GM18868 (cell line): ENCODE measurements around the gene AOC3.
"Not testable (repeated sequence)": the region's sequence is repeated elsewhere in the genome, so short reads cannot be mapped to it uniquely, and the experiment has no call there.

ENCODE experiments used
- ATAC-seq: cut with Tn5 transposase; IDR thresholded peaks from one replicate; pipeline ENCODE4 v1.9.1; 2021; ENCODE audit warnings: mild to moderate bottlenecking, moderate library complexity; ENCODE audit not compliant: unreplicated experiment

The AOC3 gene

DNA sequence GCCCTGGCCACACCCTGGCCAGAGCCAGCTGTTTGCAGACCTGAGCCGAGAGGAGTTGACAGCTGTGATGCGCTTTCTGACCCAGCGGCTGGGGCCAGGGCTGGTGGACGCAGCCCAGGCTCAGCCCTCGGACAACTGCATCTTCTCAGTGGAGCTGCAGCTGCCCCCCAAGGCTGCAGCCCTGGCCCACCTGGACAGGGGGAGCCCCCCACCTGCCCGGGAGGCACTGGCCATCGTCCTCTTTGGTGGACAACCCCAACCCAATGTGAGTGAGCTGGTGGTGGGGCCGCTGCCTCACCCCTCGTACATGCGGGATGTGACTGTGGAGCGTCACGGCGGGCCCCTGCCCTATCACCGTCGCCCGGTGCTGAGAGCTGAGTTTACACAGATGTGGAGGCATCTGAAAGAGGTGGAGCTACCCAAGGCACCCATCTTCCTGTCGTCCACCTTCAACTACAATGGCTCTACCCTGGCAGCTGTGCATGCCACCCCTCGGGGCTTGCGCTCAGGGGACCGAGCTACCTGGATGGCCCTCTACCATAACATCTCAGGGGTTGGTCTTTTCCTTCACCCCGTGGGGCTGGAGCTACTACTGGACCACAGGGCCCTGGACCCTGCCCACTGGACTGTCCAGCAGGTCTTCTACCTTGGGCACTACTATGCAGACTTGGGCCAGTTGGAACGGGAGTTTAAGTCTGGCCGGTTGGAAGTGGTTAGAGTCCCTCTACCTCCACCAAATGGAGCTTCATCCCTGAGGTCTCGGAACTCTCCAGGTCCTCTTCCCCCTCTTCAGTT lies 6.0 kb upstream of the AOC3 start:
- ATAC-seq: no peak

DNA sequence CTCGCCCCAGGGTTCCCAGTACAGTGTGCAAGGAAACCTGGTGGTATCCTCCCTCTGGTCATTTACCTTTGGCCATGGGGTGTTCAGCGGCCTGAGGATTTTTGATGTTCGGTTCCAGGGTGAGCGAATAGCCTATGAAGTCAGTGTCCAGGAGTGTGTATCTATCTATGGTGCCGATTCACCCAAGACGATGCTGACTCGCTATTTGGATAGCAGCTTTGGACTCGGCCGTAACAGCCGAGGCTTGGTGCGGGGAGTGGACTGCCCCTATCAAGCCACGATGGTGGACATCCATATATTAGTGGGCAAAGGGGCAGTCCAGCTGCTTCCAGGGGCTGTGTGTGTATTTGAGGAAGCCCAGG lies 5.5 kb upstream of the AOC3 start:
- no peak for ATAC-seq

DNA sequence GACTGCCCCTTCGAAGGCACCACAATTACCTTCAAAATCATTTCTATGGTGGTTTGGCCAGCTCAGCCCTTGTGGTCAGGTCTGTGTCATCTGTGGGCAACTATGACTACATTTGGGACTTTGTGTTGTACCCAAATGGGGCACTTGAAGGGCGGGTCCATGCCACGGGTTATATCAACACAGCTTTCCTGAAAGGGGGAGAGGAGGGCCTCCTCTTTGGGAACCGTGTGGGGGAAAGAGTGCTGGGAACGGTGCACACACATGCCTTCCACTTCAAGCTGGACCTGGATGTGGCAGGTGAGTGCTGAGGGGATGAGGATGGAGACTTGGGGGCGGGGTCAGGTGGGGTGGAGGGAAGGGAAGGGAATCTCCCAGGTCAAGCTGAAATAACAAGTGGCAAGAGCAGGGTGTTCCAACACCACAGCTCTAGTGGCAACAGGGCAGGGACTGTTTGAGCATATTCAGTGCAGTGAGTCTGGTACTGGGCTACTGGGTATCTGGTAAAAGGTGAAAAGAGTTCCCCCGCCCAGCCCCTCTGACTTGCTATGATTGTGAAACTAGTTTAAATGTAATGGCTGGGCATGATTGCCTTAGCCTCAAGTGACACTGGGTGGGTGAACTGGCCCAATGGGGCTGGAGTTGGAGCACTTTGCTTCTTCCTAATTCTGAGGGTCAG lies 4.9 kb upstream of the AOC3 start:
- ATAC-seq: no peak

DNA sequence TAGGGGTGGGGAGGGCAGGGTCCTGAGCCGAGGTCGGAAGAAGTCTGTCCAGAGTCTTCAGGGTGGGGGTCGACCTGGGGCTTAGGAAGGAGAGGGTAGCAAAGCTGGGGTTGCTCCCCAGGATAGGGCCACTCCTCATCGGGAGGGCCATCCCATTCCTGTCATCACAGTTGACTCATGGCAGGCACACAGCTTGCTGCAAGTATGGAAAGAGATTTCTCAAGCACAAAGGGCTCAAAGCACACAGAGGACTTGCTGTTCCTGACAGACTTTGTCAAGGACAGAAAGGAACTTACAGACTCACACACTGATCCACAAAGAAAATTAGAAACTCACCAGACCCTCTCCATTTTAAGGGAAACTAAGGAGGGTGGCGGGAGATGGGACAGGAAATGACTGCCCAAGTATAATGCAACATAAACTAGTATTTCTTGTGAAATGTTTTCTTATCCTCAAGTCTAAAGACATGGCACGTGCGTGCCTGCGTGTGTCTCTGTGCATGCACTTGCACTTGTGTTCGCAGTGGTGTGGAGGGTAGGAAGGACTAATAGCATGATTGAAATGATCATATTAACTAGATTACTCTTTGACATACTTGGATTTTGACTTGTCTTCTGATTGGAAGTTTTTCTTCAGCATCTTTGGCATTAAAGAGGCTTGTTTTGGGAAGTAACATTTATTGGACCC lies 4.3 kb upstream of the AOC3 start:
- ATAC-seq: no peak

DNA sequence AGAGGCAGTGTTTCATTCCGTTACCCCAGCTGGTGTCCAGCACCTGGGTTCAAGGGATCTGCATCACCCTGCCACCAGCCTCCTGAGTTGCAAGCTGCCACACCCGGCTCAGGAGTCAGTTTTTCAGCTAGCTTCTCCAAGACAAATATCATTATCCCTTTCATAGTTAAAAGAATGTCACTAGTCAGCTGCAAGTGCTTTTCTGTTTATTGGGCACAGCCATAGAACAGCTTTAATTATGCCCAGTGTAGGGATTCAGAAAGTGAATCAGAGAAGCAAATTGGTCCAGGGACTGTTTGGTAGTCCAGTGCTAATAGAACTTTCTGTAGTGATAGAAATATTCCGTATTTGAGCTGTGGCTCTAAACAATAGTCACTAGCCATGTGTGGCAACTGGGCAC lies 2.9 kb upstream of the AOC3 start:
- no peak for ATAC-seq

DNA sequence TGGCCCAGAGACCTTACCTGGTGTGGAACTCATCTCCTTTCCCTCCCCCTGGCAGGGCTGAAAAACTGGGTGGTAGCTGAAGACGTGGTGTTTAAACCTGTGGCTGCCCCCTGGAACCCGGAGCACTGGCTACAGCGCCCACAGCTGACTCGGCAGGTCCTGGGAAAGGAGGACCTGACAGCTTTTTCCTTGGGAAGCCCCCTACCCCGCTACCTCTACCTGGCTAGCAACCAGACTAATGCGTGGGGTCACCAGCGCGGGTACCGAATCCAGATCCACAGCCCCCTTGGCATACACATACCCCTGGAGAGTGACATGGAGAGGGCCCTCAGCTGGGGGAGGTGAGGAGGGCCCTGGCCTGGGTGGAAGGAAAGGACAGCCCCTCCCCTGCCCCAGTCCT lies 2.0 kb upstream of the AOC3 start:
- ATAC-seq: no peak

DNA sequence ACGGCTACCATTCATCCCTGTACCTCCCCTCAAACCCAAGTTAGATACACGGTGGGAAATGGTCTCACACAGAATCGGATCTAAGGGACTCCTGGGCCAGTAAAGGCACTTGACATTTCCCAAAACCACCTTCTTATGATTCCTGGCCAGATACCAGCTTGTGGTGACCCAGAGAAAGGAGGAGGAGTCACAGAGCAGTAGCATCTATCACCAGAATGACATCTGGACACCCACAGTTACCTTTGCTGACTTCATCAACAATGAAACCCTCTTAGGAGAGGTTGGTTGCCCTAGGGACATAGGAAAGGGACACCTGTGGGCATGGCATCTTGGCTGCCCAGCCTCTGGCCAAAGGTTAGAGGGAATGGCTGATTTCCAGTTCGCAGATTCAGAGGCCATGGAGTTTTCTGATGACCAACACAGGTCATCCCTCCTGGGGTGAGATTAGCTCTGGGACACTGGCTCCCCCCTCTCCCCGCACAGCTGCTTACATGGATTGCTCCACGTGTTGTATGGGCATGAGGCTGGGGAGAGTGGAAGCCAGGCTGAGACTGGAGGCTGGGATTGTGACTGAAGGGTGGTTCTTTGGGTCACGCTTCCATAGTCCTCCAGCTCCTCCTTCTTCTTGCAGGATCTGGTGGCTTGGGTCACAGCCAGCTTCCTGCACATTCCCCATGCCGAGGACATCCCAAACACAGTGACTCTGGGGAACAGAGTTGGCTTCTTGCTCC lies 1.4 kb upstream of the AOC3 start:
- ATAC-seq: no peak

DNA sequence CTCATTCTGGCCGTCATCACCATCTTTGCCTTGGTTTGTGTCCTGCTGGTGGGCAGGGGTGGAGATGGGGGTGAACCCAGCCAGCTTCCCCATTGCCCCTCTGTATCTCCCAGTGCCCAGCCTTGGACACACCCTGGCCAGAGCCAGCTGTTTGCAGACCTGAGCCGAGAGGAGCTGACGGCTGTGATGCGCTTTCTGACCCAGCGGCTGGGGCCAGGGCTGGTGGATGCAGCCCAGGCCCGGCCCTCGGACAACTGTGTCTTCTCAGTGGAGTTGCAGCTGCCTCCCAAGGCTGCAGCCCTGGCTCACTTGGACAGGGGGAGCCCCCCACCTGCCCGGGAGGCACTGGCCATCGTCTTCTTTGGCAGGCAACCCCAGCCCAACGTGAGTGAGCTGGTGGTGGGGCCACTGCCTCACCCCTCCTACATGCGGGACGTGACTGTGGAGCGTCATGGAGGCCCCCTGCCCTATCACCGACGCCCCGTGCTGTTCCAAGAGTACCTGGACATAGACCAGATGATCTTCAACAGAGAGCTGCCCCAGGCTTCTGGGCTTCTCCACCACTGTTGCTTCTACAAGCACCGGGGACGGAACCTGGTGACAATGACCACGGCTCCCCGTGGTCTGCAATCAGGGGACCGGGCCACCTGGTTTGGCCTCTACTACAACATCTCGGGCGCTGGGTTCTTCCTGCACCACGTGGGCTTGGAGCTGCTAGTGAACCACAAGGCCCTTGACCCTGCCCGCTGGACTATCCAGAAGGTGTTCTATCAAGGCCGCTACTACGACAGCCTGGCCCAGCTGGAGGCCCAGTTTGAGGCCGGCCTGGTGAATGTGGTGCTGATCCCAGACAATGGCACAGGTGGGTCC lies 607 bp downstream of the AOC3 start:
- ATAC-seq: not testable (repeated sequence)

DNA sequence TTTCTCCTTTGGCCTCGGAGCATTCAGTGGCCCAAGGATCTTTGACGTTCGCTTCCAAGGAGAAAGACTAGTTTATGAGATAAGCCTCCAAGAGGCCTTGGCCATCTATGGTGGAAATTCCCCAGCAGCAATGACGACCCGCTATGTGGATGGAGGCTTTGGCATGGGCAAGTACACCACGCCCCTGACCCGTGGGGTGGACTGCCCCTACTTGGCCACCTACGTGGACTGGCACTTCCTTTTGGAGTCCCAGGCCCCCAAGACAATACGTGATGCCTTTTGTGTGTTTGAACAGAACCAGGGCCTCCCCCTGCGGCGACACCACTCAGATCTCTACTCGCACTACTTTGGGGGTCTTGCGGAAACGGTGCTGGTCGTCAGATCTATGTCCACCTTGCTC lies 1.4 kb downstream of the AOC3 start:
- ATAC-seq: no peak

DNA sequence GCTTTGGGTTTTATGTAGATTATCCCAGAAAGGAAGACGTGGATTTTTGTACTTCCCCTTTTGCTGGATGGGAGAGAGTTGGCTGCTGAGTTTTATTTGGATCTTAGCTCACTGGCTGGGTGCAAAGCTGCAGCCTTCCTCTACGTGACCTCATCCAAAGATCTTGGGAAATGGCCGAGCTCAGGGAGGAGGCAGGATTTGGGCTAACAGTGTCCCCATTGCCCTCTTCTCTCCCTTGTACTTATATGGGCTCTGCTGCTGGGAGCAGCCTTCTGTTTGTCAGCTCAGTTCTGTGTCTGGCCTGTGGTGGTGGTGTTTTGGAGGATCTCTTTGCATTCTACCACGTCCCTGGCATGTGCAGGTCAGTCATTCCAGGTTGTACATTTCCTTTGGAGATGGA lies 2.0 kb downstream of the AOC3 start:
- ATAC-seq: no peak

DNA sequence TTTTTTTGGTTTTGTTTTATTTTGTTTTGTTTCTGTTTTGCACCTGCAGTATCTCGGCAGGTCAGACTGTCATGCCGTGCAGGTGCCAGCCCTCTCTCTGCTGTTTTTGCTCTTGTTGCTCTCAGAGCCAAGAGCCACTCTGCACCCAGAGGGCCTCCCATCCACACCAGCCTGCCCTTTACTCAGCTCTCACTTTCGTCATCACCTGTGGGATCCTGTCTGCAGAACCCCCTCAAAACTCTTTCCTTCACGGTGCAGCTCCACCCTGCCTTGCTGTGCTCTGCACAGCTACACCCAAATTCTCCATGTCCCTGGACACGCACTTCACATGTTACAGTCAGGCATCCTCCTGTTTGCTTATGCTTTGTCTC lies 2.6 kb downstream of the AOC3 start:
- ATAC-seq: no peak

DNA sequence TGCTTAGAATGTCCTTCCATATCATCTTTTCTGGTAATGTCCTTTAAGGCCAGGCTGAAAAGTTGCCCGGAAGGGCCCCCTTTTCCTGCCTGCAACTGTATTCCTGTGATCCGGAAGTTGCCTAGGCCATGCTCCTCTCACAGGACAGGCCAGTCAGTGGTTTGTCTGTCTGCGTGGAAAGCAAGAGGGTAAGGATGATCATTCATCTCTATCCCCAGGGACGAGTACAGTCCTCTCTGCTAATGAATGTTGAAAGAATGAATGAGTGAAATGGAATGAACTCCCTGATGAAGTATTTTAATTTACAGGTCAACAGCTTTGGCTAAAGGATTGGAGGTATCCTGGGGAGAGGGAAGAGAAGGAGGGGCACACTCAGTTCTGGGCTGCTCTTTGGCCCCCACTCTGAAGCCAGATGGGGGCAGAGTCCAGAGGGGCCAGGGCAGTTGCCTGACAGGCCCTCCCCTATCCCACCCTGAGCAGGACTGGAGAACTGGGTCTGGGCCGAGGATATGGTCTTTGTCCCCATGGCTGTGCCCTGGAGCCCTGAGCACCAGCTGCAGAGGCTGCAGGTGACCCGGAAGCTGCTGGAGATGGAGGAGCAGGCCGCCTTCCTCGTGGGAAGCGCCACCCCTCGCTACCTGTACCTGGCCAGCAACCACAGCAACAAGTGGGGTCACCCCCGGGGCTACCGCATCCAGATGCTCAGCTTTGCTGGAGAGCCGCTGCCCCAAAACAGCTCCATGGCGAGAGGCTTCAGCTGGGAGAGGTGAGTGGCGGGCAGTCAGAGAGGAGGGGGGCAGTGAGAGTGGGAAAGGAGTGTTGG lies 3.2 kb downstream of the AOC3 start:
- no peak for ATAC-seq

DNA sequence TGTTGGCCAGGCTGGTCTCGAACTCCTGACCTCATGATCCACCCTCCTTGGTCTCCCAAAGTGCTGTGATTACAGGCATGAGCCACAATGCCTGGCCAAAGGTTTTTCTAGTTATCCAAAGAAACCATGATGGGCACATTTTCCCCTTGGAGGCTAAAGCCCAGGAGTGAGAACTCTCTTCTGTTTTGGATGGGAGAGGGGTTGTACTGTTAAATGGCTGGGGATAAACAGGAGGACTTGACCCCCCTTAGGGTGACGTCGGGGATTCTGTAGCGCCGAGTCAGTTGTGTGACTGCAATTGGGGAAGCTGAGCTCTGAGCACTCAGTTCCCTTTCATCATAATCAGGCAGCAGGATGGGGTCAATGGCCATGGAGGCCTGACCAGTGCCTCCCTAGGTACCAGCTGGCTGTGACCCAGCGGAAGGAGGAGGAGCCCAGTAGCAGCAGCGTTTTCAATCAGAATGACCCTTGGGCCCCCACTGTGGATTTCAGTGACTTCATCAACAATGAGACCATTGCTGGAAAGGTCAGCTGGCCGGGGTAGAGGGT lies 4.1 kb downstream of the AOC3 start:
- ATAC-seq: no peak

DNA sequence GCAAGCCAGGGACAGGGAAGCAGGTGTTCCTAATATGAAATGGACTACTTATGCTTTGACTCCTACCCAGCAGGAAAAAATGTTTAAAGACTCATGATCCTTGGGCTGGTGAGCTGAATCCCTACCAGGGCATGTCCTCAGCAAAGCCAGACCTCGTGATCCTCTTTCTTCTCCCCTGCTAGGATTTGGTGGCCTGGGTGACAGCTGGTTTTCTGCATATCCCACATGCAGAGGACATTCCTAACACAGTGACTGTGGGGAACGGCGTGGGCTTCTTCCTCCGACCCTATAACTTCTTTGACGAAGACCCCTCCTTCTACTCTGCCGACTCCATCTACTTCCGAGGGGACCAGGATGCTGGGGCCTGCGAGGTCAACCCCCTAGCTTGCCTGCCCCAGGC lies 5.1 kb downstream of the AOC3 start:
- not testable (repeated sequence) for ATAC-seq

DNA sequence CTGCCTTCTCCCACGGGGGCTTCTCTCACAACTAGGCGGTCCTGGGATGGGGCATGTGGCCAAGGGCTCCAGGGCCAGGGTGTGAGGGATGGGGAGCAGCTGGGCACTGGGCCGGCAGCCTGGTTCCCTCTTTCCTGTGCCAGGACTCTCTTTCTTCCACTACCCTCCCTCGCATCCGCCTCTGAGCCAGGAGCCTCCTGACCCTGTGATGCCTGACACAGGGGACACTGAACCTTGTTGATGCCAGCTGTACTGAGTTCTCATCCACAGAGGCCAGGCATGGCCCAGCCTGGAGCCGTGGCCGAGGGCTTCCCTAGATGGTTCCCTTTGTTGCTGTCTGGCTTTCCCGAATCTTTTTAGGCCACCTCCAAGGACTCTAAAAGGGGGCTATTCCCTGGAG lies 5.5 kb downstream of the AOC3 start:
- not testable (repeated sequence) for ATAC-seq

DNA sequence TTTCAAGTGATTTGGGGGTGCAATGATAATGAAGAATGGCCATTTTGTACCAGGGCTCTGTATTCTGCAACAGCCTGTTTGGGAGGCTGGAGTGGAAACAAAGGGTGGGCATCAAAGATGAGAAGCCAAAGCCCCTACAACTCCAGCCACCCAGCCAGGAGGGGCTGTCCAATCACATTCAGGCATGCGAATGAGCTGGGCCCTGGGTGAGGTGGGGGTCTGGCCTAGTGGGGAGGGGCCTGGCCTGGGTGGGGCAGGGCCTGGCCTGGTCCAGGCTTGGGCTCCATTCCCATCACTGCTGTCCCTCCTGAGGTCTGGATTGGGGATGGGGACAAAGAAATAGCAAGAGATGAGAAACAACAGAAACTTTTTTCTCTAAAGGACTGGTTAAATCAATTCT lies 6.4 kb downstream of the AOC3 start:
- no peak for ATAC-seq

DNA sequence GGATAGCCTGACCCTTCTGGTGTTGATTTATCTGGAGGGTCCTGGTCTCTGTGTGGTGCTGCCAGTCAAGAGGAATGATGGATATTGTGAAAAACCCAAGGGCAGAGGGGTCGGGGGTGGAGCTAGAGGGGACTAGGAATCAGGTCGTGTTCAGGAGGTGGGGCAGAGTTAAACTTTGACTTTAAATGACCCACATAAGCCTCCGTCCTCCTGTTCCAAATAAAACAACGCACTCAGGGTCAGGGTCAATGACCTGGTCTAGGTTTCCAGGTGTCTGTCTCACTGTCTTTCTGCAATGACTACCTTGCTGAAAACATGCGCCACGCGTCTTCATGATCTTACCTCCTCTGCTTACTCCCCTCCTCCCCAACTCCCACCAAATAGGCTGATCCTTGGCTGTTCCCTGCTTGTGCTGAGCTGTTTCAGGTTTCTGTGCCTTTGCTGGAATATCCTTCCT lies 14.7 kb downstream of the AOC3 start:
- ATAC-seq: no peak

DNA sequence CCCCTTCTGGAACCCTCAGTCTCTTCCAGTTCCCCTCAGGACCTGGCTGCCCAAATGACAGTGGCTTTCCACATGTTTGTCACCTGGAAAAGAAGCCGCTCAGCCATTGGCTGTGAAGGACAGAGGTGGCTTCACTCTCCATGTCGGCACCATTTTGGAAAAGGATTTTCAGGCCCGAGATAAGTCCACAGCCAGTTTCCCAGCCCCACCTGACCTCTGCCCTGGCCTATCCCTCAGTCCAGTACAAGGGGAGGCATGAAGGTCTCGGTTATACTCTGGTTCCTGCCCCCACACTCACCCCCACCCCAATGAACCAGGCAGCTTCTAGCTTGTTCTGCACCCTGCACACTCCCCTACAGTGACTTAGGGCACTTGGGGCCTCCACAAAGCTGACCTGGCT lies 15.2 kb downstream of the AOC3 start:
- ATAC-seq: no peak
